Stimulated activated CD8-positive, alpha-beta memory T cell treated with anti-CD3 and anti-CD28 coated beads, Interleukin-2, amount 100 ng/mL, for 1 hour (primary cell): ENCODE data around the gene MLN.

Experiments used
- DNase-seq, 2 donors: peaks; one replicate each; pipeline ENCODE4 v3.0.0-alpha.2; 2020; ENCODE audit warnings: low read depth in 2 of 2

The MLN gene

DNA sequence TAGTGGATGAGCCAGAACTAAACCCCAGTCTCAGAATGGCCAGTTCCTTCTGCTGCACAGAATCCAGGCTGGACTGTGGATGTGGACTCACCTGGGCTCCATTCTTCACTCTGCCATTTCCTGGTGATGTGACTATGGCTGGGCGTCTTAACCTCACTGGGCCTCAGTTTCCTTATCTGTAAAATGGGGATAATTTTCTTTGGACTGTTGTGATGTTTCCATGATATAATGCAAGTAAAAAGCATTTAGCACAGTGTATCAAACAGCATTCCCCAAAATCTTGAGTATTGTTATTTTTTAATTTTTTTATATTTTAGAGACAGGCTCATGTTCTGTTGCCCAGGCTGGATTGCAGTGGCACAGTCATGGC is 51.2 kb downstream of the MLN start:
- DNase-seq: no peak

DNA sequence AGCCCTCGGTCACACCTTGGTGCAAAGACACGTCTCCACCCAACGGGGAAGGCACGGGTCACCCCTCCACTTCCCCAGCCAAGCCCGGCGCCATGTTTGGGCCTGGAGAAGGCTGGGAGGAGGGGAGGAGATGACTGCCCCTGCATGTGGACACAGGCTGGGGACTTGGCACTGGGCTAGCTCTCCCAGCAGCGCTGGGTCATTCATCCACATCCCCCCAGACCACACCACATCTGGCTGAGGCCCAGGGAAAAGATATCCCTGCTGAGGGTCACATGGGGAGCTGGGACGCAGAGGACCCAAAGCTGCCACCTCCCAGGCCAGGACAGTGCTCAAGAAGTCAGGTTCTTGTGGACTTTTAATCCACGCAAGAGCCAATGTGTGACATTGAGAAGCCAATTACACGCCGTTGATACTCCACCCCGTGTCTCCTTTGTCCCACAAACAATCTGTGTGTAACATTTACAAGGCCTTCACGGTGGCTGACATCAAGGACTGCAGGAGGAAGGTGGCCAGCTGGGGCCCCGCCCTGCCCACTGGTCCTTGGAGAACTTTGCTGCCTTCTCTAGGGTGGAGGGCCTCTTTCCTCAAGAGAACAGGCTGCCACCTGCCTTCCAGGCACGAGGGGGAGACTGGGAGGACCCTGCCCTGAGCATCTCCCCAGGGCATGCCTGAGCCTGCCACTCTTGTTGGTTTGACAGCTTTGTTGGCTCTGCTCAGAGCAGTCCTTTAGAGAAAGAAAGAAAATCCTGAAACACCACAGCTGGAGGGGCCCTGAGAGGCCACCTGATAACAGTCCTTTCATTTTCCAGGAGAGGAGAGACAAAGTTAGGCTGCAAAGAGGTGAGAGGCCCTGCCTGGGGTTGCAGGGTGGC is 51.8 kb downstream of the MLN start:
- no peak for DNase-seq

DNA sequence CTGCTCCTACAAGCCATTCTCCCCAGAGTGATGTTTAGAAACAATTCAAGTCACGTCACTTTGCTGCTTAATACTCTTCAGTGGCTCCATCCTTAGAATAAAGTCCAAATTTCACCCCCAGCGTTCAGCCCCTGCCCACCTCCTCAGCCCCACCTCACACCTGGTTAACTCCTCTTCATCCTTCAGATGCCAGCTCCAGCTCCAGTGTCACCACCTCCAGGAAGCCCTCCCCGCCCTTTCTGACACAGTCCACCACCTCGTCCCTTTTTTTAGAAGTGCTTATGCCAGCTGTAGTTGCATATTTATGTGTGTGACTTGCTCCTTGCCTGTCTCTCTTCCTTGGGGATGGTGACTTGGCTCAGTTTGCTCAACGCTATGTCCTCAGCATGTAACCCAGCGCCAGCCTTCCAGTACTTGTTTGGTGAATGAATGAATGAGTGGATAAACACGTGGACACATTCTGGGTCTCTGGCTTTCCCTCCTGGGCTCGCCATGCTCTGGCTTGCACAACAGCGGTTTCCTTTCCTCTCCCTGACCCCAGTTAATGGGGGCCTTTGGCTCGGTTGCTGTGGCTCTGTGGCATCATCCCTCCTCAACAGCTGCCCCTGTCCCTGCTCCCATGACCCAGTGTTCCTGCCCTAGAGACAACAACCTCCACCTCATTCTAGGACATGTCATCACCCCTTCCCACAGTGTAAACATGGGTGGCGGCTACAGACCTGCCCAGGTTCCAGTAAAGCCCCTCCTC is 53.4 kb downstream of the MLN start:
- DNase-seq: no peak

DNA sequence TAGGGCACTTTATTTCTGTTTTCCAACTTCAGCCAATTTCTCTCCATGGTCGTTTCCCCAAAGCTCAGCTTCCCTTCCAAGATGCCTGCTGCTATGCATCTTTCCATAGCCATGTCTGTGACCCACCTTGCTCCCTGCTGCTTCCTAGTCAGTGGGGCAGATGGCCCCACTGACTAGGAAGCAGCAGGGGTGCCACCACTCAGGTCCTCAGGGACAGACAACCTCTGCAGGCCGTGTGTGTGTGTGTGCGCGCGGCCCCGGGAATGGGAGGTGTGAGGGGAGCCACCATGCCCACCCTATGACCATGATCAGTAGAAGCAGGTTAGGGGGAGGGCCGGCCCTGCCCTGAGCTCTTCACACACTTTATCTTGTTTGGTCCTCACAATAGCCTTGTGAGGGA is 54.4 kb downstream of the MLN start:
- DNase-seq: no peak

DNA sequence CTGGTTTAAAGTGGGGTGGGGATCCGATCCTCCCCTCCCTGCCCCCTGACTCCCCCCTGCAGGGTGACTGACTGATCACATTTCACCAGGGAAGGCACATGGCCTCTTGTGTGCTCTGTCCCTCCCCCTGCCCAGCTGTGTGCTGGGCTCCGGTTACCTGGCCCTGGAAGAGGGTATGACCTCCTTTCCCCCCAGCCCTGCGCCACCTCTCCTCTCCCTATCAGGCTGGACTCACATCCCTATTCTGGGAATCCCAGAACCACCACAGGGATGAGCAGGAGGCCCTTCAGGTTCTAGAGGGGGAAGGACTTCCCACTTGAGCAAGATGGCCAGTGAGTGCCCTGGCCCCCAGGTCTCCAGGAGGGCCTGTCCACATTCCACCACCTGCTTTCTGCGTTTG is 55.0 kb downstream of the MLN start:
- DNase-seq: no peak

DNA sequence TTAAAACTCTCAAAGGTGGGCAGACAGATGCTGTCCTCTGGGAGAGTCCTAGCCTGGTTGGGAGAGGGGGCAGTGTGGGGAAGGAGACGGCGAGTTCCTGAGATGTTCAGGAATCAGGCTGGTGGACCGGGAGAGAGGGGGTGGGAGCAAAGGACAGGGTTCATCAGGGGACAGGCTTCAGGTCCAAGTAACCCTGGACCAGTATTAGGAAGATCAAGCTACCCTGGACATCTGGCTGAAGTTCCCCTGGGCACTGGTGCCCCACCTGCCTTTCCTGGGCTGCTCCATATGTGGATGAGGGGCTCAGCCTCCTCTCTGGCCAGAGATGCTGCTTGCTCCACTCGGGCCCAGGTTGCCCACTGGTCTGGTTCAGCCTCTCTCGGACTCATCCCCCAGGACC is 56.0 kb downstream of the MLN start:
- no peak for DNase-seq

DNA sequence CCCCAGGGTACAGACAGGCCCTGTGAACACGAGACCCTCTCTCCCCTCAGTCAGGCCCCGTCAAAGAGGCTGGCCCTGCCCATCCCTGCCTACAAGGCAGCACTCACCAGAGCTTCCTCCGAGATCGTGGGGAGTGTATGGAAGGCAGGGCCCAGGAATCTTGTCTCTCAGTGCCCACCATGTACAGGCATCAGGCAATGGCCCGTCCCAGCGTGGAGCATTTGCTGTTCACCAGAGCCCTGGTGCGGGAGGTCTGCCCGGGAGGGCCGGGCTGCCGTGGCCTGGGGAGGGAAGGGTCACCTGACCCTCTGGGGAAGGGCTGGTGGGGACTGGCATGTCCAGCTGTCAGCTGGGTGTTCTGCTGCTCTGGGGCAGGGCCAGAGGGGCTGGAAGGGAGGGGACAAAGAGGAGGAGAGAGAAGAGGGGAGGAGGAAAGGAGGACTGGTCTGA is 57.1 kb downstream of the MLN start, which contains the start of gene IP6K3:
TSS of gene IP6K3 (minus strand) at position 255 of the 450 bp plus-strand sequence. CDS start 11,429 bp downstream, outside the sequence.
- no peak for DNase-seq

DNA sequence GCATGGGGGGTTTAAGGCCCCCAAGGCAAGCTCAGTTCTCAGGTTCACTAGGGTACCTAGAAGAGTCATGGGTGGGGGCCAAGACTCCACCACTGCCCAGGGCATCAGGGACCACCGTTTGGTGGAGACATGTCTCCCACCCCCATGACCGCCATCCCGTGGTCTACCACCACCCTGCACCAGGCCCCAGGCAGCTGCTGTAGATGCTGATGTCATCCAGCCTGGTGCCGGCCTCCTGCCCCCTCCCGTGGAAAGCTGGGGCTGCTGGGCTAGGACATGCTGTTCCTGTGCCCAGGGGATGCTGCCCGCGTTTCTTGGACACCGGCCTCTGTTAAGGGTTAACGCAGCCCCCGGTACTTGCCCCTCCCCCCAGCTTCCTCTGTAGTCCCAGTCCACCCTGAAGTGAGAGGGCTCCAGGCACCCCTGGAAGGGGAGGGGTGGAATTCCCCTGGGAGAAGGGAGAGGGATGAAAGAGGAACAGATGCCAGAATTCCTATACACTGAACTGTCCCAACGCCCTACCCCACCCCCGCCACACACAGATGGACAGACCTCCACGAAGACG is 57.7 kb downstream of the MLN start:
- DNase-seq: no peak

DNA sequence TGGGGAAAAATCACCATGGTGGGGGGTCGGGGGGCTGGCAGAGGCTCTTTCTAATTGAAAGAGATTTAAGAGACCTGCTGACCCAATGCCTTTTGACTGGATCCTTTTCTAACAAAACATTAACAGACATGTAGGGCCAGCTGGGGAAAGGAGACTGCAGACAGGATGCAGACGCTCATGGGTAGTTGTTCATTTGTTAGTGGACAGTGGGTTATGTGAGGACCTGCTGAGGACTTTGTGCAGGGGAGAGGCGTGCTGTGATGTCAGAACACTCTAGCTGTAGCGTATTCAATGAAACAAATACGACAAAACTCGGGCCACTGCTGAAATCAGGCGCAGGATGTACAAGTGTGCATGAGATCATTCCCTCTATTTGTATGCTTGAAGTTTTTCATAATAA is 58.3 kb downstream of the MLN start:
- no peak for DNase-seq

DNA sequence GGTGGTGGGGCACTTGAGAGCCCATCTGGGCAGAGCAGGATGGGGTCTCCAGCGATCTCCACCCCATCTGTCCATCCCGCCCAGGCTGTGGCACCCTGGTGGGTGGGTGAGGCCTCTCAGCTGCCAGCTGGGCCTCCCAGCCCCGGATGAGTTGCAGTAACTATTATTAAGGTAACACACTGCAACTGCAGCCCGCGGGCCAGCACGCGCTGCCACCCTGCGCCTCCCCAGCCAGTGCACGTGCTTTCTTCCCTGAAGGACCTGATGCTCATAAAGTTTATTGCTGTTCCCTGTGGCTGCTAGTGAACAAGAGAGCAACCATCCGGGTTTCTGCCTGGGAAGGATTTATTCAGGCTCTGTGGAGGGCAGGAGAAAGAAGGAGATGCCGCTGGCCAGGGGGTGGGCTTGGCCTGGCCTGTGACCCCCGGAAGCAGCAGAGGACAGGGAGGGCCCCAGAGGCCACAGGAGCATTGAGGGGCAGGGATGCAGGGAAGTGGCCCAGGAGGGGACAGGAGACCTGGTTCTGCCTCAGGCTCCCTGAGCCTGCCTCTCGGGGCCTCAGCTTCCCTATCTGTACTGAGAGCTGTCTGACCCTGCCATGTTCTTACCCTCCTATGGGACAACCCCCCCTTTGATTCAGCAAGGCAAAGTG is 58.8 kb downstream of the MLN start:
- DNase-seq: no peak
